Measurements from ENCODE around the gene APOC4.

APOC4 gene, protein sequence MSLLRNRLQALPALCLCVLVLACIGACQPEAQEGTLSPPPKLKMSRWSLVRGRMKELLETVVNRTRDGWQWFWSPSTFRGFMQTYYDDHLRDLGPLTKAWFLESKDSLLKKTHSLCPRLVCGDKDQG

DNA sequence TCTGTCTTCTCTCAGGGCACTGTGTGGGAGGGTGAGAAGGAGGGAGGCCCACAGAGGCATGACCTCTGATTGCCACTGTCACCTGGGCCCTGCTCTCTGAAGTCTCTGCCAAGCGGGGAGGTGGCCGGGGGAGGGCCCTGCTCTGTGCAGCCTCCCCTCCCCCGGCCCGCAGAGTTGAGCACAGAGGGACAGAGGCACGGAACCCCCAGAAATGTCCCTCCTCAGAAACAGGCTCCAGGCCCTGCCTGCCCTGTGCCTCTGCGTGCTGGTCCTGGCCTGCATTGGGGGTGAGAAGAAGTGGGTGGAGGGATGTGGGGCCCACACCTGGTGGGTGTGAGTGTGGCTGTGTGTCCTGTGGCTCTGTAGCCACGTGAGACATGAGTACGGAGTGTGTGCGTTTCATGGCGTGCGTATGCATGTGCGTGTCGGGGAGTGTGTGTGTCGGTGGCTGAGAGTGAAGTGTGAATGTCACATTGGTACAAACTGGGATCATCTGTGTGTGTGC lies at the start of gene APOC4:
TSS of gene APOC4 (plus strand) at position 171 of the 505 bp plus-strand sequence. CDS start at position 212, 41 bp downstream.
- H3K27ac Mint-ChIP-seq, result no peak within 1 kb of the TSS
- no peaks in the 10 kb centered on the region for H3K36me3 Mint-ChIP-seq (ENCODE audit: low read depth)
- H3K4me3 Mint-ChIP-seq, result no peak within 1 kb of the TSS
- H3K4me1 Mint-ChIP-seq (ENCODE audit: low read depth), result peaks cover 4% of the 10 kb centered on the region
- H3K27me3 Mint-ChIP-seq, result no peaks in the 10 kb centered on the region
- no peaks in the 10 kb centered on the region for H3K9me3 Mint-ChIP-seq

DNA sequence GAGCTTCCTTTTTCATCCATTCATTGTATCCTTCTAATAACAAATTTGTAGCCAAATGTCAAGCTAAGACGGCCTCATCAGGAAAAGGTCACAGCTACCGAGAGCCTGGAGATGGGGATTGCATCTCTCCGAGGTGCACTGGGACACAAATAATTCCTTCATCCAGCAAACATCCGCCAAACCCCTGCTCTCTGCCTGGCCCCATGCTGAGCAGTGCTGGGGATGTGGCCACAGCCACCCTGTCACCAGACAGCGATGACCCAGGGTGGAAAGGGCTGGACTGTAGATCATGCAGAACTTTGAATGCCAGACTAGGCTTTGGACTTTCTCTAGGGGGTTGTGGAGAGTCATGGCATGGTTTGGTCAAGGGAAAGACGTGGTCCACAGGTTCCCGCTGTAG lies 49.1 kb upstream of the APOC4 start:
- peak overlapping the region; percentile 98 for H3K4me3 Mint-ChIP-seq
- no peaks in the 10 kb centered on the region for H3K27me3 Mint-ChIP-seq
- H3K27ac Mint-ChIP-seq, result peak overlapping the region; percentile 71
- no peaks in the 10 kb centered on the region for H3K9me3 Mint-ChIP-seq
- peaks cover 41% of the 10 kb centered on the region for H3K4me1 Mint-ChIP-seq (ENCODE audit: low read depth)
- peaks cover 56% of the 10 kb centered on the region for H3K36me3 Mint-ChIP-seq (ENCODE audit: low read depth)

DNA sequence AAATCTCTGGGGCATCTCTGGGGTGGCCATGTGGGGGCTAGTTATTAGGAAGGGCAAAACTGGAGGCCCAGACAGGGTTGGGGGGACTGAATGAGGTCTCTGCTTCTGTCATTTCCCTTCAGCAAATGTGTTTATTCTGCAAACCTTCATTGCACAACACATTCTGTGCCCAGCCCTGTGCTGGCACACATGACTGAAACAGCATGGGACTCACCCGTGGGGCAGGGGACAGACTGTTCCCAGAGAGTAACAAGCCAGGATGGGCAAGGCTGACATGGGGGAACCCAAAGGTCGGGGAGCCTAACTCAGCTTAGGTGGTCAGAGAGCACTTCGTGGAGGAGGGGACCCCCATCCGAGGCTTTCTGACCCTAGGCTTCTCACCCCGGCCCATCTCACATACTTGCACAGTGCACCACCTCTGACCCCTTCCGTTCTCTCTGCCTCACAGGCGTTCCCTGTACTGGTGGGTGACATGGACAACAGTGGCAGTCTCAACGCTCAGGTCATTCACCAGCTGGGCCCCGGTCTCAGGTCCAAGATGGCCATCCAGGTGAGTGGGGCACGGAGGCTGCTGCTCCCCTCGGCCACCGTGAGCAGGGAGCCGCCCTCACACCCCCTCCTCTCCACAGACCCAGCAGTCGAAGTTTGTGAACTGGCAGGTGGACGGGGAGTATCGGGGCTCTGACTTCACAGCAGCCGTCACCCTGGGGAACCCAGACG lies 48.5 kb upstream of the APOC4 start:
- Mint-ChIP-seq H3K36me3 (ENCODE audit: low read depth) (peaks cover 60% of the 10 kb centered on the region), H3K9me3 (no peaks in the 10 kb centered on the region), H3K27me3 (no peaks in the 10 kb centered on the region), H3K27ac (peak overlapping the region; percentile 71), H3K4me3 (peak overlapping the region; percentile 98), H3K4me1 (ENCODE audit: low read depth) (peaks cover 41% of the 10 kb centered on the region)

DNA sequence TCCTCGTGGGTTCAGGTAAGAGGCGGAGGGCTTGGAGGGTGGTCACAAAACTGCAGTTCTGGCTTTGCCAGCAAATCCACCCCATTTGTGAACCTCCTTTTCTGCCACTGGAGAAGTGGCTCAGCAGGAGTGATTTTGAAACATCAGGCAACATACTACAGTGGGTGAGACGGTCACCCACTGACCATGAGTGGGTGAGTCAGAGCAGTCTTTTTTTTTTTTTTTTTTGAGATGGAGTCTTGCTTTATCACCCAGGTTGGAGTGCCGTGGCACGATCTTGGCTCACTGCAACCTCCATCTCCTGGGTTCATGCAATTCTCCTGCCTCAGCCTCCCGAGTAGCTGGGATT lies 48.0 kb upstream of the APOC4 start:
- Mint-ChIP-seq H3K9me3 (no peaks in the 10 kb centered on the region), H3K27me3 (no peaks in the 10 kb centered on the region), H3K4me3 (no peak overlapping the region), H3K4me1 (ENCODE audit: low read depth) (peaks cover 39% of the 10 kb centered on the region), H3K36me3 (ENCODE audit: low read depth) (peaks cover 60% of the 10 kb centered on the region), H3K27ac (no peak overlapping the region)

DNA sequence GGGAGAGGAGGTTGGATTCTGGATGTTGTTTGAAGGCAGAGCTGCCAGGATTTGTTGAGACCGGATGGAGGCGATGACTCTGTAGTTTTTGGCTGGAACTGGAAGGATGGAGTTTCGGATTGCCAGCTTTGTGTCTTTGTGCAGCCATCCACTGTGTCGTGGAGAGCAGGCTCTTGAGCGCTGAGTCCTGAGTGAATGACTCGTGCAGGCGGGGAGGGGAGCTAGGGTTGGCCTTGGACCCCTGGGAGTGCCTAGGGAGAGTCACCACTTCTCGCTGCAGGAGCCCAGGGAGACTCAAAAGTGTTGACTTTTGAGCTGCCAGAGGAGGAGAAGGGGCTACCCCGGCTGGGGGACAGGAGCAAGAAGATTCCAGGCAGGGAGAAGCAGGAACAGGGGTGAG lies 47.1 kb upstream of the APOC4 start:
- Mint-ChIP-seq H3K27ac (no peak overlapping the region), H3K9me3 (no peaks in the 10 kb centered on the region), H3K4me3 (no peak overlapping the region), H3K27me3 (no peaks in the 10 kb centered on the region), H3K4me1 (ENCODE audit: low read depth) (peaks cover 35% of the 10 kb centered on the region), H3K36me3 (ENCODE audit: low read depth) (peaks cover 69% of the 10 kb centered on the region)

DNA sequence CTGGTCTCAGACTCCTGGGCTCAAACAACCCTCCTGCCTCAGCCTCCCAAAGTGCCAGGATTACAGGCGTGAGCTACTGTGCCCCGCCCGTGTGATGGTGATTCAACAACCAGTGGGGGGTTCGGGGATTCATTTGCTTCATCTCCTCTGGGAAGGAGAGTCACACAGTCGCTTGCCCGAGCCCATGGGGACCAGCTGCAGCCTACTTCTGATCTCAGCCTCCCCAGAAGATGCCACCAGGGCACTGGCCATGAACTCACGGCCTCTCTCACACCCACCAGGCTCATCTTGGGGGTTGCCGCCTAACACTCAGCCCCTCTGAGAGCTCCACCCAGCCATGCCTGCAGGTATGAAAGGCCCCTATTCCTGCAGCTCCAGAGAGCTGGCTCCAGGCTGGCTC lies 44.2 kb upstream of the APOC4 start:
- Mint-ChIP-seq H3K27ac (no peak overlapping the region), H3K9me3 (no peaks in the 10 kb centered on the region), H3K27me3 (no peaks in the 10 kb centered on the region), H3K4me3 (no peak overlapping the region), H3K36me3 (ENCODE audit: low read depth) (peaks cover 74% of the 10 kb centered on the region), H3K4me1 (ENCODE audit: low read depth) (peaks cover 12% of the 10 kb centered on the region)

DNA sequence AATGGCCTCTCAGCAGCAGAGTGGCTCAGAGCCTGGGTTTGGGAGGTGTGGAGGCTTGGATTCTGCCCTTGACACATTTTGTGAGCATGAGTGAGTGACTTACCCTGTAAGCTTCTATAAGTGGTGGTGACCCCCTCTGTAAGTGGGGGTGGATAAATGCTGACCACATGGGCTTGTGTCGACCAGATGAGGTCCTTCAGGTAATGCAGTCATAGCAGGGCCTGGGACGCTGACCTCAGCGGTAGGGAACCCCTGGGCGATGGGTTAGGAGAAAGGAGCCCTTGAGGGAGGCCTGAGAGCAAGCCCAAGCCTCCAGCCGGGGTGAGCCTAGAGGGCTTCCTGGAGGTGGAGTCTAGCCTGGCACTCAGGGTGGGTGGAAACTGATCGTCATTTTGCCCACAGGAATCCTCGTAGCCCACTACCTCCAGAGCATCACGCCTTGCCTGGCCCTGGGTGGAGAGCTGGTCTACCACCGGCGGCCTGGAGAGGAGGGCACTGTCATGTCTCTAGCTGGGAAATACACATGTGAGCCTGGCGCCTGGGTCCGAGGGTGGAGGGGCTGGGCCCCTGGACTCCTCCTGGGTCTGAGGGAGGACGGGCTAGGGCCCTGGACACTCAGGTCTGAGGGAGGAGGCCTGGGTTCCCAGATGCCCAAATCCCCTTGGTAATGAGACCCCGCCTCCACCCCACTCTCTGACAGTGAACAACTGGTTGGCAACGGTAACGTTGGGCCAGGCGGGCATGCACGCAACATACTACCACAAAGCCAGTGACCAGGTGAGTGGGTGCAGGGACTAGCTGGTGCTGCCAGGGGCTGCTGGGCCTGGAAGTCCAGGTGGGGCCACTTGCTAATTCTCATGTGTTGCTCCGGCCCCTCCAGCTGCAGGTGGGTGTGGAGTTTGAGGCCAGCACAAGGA lies 41.5 kb upstream of the APOC4 start:
- H3K36me3 Mint-ChIP-seq (ENCODE audit: low read depth), result peaks cover 59% of the 10 kb centered on the region
- H3K27me3 Mint-ChIP-seq, result peaks cover 3% of the 10 kb centered on the region
- peaks cover 4% of the 10 kb centered on the region for H3K4me1 Mint-ChIP-seq (ENCODE audit: low read depth)
- no peak overlapping the region for H3K27ac Mint-ChIP-seq
- H3K9me3 Mint-ChIP-seq, result no peaks in the 10 kb centered on the region
- no peak overlapping the region for H3K4me3 Mint-ChIP-seq

DNA sequence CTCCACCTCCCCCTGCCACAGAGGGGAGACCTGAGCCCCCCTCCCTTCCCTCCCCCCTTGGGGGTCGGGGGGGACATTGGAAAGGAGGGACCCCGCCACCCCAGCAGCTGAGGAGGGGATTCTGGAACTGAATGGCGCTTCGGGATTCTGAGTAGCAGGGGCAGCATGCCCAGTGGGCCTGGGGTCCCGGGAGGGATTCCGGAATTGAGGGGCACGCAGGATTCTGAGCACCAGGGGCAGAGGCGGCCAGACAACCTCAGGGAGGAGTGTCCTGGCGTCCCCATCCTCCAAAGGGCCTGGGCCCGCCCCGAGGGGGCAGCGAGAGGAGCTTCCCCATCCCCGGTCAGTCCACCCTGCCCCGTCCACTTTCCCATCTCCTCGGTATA lies 38.8 kb upstream of the APOC4 start:
- Mint-ChIP-seq H3K27me3 (peaks cover 20% of the 10 kb centered on the region), H3K36me3 (ENCODE audit: low read depth) (peaks cover 40% of the 10 kb centered on the region), H3K27ac (peak overlapping the region; percentile 23), H3K4me3 (no peak overlapping the region), H3K9me3 (no peaks in the 10 kb centered on the region), H3K4me1 (ENCODE audit: low read depth) (no peaks in the 10 kb centered on the region)

DNA sequence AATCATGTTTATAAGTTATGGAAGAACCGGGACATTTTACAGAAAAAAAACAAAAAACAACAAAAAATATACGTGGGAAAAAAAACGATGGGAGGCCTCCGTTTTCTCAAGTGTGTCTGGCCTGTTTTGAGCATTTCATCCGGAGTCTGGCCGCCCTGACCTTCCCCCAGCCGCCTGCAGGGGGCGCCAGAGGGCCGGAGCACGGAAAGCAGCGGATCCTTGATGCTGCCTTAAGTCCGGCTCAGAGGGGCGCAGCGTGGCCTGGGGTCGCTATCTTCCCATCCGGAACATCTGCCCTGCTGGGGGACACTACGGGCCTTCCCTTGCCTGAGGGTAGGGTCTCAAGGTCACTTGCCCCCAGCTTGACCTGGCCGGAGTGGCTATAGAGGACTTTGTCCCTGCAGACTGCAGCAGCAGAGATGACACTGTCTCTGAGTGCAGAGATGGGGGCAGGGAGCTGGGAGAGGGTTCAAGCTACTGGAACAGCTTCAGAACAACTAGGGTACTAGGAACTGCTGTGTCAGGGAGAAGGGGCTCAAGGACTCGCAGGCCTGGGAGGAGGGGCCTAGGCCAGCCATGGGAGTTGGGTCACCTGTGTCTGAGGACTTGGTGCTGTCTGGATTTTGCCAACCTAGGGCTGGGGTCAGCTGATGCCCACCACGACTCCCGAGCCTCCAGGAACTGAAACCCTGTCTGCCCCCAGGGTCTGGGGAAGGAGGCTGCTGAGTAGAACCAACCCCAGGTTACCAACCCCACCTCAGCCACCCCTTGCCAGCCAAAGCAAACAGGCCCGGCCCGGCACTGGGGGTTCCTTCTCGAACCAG lies 38.2 kb upstream of the APOC4 start:
- H3K9me3 Mint-ChIP-seq, result no peaks in the 10 kb centered on the region
- H3K36me3 Mint-ChIP-seq (ENCODE audit: low read depth), result peaks cover 38% of the 10 kb centered on the region
- H3K27ac Mint-ChIP-seq, result peak overlapping the region; percentile 23
- H3K4me1 Mint-ChIP-seq (ENCODE audit: low read depth), result no peaks in the 10 kb centered on the region
- peaks cover 20% of the 10 kb centered on the region for H3K27me3 Mint-ChIP-seq
- H3K4me3 Mint-ChIP-seq, result no peak overlapping the region

DNA sequence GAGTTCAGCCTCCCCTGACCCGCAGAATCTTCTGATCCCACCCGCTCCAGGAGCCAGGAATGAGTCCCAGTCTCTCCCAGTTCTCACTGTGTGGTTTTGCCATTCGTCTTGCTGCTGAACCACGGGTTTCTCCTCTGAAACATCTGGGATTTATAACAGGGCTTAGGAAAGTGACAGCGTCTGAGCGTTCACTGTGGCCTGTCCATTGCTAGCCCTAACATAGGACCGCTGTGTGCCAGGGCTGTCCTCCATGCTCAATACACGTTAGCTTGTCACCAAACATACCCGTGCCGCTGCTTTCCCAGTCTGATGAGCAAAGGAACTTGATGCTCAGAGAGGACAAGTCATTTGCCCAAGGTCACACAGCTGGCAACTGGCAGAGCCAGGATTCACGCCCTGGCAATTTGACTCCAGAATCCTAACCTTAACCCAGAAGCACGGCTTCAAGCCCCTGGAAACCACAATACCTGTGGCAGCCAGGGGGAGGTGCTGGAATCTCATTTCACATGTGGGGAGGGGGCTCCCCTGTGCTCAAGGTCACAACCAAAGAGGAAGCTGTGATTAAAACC lies 37.5 kb upstream of the APOC4 start:
- H3K27ac Mint-ChIP-seq, result no peak overlapping the region
- H3K36me3 Mint-ChIP-seq (ENCODE audit: low read depth), result peaks cover 34% of the 10 kb centered on the region
- no peak overlapping the region for H3K4me3 Mint-ChIP-seq
- no peaks in the 10 kb centered on the region for H3K9me3 Mint-ChIP-seq
- H3K27me3 Mint-ChIP-seq, result peaks cover 20% of the 10 kb centered on the region
- H3K4me1 Mint-ChIP-seq (ENCODE audit: low read depth), result no peaks in the 10 kb centered on the region

DNA sequence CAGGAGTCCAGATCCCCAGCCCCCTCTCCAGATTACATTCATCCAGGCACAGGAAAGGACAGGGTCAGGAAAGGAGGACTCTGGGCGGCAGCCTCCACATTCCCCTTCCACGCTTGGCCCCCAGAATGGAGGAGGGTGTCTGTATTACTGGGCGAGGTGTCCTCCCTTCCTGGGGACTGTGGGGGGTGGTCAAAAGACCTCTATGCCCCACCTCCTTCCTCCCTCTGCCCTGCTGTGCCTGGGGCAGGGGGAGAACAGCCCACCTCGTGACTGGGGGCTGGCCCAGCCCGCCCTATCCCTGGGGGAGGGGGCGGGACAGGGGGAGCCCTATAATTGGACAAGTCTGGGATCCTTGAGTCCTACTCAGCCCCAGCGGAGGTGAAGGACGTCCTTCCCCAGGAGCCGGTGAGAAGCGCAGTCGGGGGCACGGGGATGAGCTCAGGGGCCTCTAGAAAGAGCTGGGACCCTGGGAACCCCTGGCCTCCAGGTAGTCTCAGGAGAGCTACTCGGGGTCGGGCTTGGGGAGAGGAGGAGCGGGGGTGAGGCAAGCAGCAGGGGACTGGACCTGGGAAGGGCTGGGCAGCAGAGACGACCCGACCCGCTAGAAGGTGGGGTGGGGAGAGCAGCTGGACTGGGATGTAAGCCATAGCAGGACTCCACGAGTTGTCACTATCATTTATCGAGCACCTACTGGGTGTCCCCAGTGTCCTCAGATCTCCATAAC lies 36.4 kb upstream of the APOC4 start, which contains the start of gene APOE:
TSS of gene APOE (plus strand) at position 360 of the 724 bp plus-strand sequence. CDS start 829 bp downstream, outside the sequence.
- no peak within 1 kb of the TSS for H3K4me3 Mint-ChIP-seq
- H3K27me3 Mint-ChIP-seq, result peaks cover 20% of the 10 kb centered on the region
- no peaks in the 10 kb centered on the region for H3K4me1 Mint-ChIP-seq (ENCODE audit: low read depth)
- H3K27ac Mint-ChIP-seq, result no peak within 1 kb of the TSS
- H3K36me3 Mint-ChIP-seq (ENCODE audit: low read depth), result peaks cover 23% of the 10 kb centered on the region
- no peaks in the 10 kb centered on the region for H3K9me3 Mint-ChIP-seq

DNA sequence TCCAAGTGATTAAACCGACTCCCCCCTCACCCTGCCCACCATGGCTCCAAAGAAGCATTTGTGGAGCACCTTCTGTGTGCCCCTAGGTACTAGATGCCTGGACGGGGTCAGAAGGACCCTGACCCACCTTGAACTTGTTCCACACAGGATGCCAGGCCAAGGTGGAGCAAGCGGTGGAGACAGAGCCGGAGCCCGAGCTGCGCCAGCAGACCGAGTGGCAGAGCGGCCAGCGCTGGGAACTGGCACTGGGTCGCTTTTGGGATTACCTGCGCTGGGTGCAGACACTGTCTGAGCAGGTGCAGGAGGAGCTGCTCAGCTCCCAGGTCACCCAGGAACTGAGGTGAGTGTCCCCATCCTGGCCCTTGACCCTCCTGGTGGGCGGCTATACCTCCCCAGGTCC lies 34.4 kb upstream of the APOC4 start:
- Mint-ChIP-seq H3K4me3 (no peak overlapping the region), H3K27me3 (peaks cover 29% of the 10 kb centered on the region)

DNA sequence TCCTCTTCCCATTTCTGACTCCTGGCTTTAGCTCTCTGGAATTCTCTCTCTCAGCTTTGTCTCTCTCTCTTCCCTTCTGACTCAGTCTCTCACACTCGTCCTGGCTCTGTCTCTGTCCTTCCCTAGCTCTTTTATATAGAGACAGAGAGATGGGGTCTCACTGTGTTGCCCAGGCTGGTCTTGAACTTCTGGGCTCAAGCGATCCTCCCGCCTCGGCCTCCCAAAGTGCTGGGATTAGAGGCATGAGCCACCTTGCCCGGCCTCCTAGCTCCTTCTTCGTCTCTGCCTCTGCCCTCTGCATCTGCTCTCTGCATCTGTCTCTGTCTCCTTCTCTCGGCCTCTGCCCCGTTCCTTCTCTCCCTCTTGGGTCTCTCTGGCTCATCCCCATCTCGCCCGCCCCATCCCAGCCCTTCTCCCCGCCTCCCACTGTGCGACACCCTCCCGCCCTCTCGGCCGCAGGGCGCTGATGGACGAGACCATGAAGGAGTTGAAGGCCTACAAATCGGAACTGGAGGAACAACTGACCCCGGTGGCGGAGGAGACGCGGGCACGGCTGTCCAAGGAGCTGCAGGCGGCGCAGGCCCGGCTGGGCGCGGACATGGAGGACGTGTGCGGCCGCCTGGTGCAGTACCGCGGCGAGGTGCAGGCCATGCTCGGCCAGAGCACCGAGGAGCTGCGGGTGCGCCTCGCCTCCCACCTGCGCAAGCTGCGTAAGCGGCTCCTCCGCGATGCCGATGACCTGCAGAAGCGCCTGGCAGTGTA lies 33.8 kb upstream of the APOC4 start:
- no peaks in the 10 kb centered on the region for H3K9me3 Mint-ChIP-seq
- H3K27me3 Mint-ChIP-seq, result peaks cover 34% of the 10 kb centered on the region
- H3K36me3 Mint-ChIP-seq (ENCODE audit: low read depth), result peaks cover 6% of the 10 kb centered on the region
- H3K27ac Mint-ChIP-seq, result no peak overlapping the region
- H3K4me1 Mint-ChIP-seq (ENCODE audit: low read depth), result no peaks in the 10 kb centered on the region
- H3K4me3 Mint-ChIP-seq, result no peak overlapping the region

More for the DNA sequence above, 34.4 kb upstream of the APOC4 start:
- Mint-ChIP-seq H3K27ac (no peak overlapping the region), H3K9me3 (no peaks in the 10 kb centered on the region), H3K36me3 (ENCODE audit: low read depth) (peaks cover 9% of the 10 kb centered on the region), H3K4me1 (ENCODE audit: low read depth) (no peaks in the 10 kb centered on the region)

Measured in stimulated activated naive CD8-positive, alpha-beta T cell treated with anti-CD3 and anti-CD28 coated beads, Interleukin-15, Interleukin-2, amounts not matched to agents 100 ng/mL and 50 ng/mL, for 24 hours (primary cell).